Epithelial cell of umbilical artery (primary cell): ENCODE results near the gene FAM162A. TPM values are rescaled to one million over a fixed set of nuclear protein-coding genes. Genes with fewer than 3 reads are reported as not detected.

Experiments
- total RNA-seq: library from RNA; depleted of rRNA; stranded (reverse); fragments of >200 nt; gene quantifications from 2 replicates; pipeline ENCODE4 v1.2.3, GENCODE V29; 2014

Gene FAM162A
- 8.4 and 21.4 TPM in 2 replicates for total RNA-seq

DNA sequence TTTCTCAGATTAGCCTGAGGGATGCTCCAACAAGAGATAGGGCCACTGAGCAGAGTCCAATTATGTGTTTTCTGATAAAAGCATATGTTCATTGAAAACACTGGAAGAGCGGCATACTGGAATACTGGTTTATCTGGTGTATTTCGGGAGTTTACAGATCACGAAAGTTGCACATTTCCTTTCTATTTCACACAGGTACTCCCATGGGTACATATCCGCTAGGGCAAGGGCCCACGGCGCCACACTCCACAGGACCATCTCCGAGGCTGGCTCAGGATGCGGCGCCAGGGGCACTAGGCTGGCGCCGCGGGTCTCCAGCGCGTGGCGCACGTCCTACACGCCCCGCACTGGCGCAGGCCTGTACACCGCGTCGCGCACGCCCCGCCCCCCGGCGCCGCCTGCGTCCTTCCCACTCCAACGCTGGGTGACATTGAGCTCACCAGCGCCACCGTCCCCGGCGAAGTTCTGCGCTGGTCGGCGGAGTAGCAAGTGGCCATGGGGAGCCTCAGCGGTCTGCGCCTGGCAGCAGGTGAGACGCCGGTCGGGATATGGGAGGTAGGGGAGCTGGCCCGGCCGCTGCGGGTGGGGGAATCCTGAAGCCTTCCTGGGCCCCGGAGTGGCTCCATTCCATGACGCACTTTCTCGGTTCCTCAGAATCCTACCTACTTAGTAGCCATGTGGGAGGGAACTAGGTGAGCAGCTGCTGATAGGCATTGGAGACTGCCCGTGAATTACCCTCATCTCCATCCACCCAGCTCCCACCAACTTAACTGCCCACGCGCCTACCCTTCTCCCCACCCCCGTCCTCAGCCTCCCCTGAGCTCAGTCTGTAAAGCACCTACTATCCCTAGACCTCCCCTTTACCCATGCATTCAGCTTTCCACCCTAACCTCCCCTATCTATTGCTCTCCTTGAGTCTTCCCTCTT lies at the start of gene FAM162A:
Gene FAM162A, plus strand, starts transcription at position 412 of the 927 bp plus-strand sequence. Its CDS starts 84 bp downstream, at position 496.

GRCh38 chr3:122382888-122383666 lies 905 bp upstream of the FAM162A start, which contains the start of gene MIX23:
MIX23 (minus strand) TSS chr3:122383231; CDS start chr3:122383224, 7 bp downstream.

DNA sequence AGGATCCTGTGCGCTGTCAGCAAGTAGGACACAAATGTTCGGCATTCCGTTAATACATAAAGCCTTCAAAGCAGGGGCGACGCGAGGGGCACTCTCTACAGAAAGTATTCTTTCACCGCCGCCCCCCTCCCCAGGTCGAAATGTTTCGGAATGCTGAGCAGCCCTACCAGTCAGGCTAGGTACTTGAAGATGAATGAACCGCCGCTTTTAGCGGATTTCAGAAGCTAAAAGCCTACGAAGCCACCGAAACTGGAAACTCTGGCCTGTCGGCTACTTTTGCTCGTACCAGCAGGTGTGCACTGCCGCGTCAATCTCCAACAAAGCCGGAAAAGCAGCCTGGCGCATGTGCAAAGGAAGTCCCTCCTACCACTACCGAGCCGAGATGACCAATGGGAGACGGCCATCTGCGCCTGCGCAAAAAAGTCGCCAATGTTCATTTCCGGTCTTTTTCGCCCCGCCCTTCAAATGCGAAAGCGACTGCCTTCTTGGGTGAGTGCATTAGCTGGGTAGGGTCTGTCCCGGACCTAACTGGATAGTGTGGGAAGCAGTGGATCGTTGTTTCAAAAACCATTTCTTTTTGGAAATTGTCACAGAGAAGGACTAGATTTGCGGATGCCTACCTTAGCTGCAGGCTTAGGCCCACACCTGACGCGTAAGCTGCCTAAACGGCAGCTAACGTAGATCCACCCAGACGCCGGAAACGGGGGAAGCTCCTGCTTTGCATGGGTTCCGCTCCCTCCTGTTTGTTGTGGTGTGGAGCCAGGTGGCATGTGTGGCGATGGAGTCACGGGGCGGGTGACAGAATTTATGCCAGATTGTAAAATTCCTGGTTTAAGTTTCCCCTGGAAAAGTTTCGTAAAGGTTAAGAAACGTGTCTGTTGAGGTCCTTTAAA lies 32.0 kb downstream of the FAM162A start, which contains the start of gene WDR5B:
Gene WDR5B, minus strand, starts transcription at position 301 of the 893 bp plus-strand sequence. CDS start 534 bp downstream, outside the sequence.

Other genes with a start within 250 kb of the FAM162A start
- gene CASR, start 200.5 kb upstream of the FAM162A start, total RNA-seq: not detected in 2 replicates
- gene CSTA, start 58.9 kb upstream of the FAM162A start, total RNA-seq: not detected in 2 replicates
- 45.1 and 72.3 TPM in 2 replicates for gene MIX23, start 951 bp upstream of the FAM162A start, total RNA-seq
- gene WDR5B, start 31.9 kb downstream of the FAM162A start, total RNA-seq: 3.2 and 4.9 TPM in 2 replicates
- gene KPNA1, start 130.8 kb downstream of the FAM162A start, total RNA-seq: 32.5 and 36.8 TPM in 2 replicates
- 12.7 and 115 TPM in 2 replicates for gene PARP9, start 180.1 kb downstream of the FAM162A start, total RNA-seq
- gene DTX3L, start 180.2 kb downstream of the FAM162A start, total RNA-seq: 9.4 and 59.1 TPM in 2 replicates
- gene PARP15, start 193.5 kb downstream of the FAM162A start, total RNA-seq: 0.32 TPM in 1 of 2 replicates, not detected in the other